K562 (cell line): ENCODE data around the gene PBX4. TPM values are rescaled to one million over a fixed set of nuclear protein-coding genes. Genes with fewer than 3 reads are reported as not detected.

ENCODE experiments used
- ATAC-seq: fragments of 200-7000 bp; cut with Tn5 transposase; 3 replicates; pipeline ENCODE4 v1.9.1; 2020; ENCODE audit warnings: moderate library complexity
- BruUV-seq: library from RNA; stranded (reverse); fragments of 400-500 nt; replicated peaks from 2 replicates; lab custom pipeline; 2021; lab: Mats Ljungman, UMichigan
- CTCF ChIA-PET: fragments of 300-600 bp; formaldehyde crosslinking; extraction: SDS; loops from one replicate; lab custom pipeline; 2021; ENCODE audit warnings: low intra/inter-chr PET ratio; lab: Yijun Ruan, JAX
- POLR2A ChIA-PET: fragments of 300-600, 350-650 bp; sonication (Branson Sonifier 250); formaldehyde crosslinking; extraction: SDS; loops from one replicate; lab custom pipeline; 2021; ENCODE audit warnings: antibody characterized with exemption, inconsistent platforms; lab: Yijun Ruan, JAX
- DNase-seq, 4 experiments: peaks; one replicate each; pipeline versions ENCODE4 v3.0.0 to v3.0.0-alpha.2; 2011 to 2018; ENCODE audit warnings: low spot score in 3 of 4, mixed read lengths in 3 of 4; ENCODE audit errors: extremely low read depth in 1 of 4
- FAIRE-seq: peaks from 2 replicates; lab custom pipeline; 2011; peaks lifted over from hg19 to GRCh38; lab: Jason Lieb, UNC
- H2AFZ ChIP-seq: 2 replicates; pipeline ENCODE4 v1.6.0; 2011; ENCODE audit warnings: low read depth, low read length, control low read depth, inconsistent platforms
- H3K27ac ChIP-seq: fragments of 200-600 bp; 3 replicates; pipeline ENCODE4 v1.8.0; 2011; ENCODE audit warnings: low read depth, mild to moderate bottlenecking, control low read depth, inconsistent platforms, low read length, moderate library complexity, mixed read lengths; ENCODE audit errors: extremely low read depth
- H3K27me3 ChIP-seq, 2 experiments: fragments of 300-600 bp in 1 of 2; 2 replicates in 1 of 2; 3 replicates in 1 of 2; pipeline versions ENCODE4 v1.6.0 to v1.8.0; 2011; ENCODE audit warnings: inconsistent platforms in 2 of 2, low read length in 2 of 2, mild to moderate bottlenecking in 1 of 2, mixed read lengths in 1 of 2, moderate library complexity in 1 of 2; ENCODE audit not compliant: control insufficient read depth in 2 of 2, insufficient read depth in 2 of 2
- H3K36me3 ChIP-seq: fragments of 300-600 bp; 3 replicates; pipeline ENCODE4 v1.8.0; 2011; ENCODE audit warnings: mild to moderate bottlenecking, low read length, inconsistent platforms; ENCODE audit not compliant: control insufficient read depth, insufficient read depth
- H3K4me1 ChIP-seq, 2 experiments: fragments of 200-600 bp in 1 of 2; replicated peaks in 1 of 2; 2 replicates in 1 of 2; 3 replicates in 1 of 2; pipeline versions ENCODE4 v1.5.1 to v1.8.0; 2011; ENCODE audit warnings: inconsistent platforms in 2 of 2, low read length in 2 of 2, mild to moderate bottlenecking in 1 of 2, mixed read lengths in 1 of 2, moderate library complexity in 1 of 2; ENCODE audit not compliant: control insufficient read depth in 2 of 2, insufficient read depth in 2 of 2
- H3K4me2 ChIP-seq: 2 replicates; pipeline ENCODE4 v1.6.1; 2011; ENCODE audit warnings: low read length, control low read depth, inconsistent platforms, mixed read lengths; ENCODE audit not compliant: insufficient read depth
- H3K4me3 ChIP-seq: fragments of 200-600 bp; sonication (generic), shearing (Covaris generic); 2 replicates; pipeline ENCODE4 v1.5.1; 2016; ENCODE audit warnings: control low read depth, inconsistent platforms
- H3K79me2 ChIP-seq: fragments of 200-600 bp; 3 replicates; pipeline ENCODE4 v1.8.0; 2011; ENCODE audit warnings: low read length, inconsistent platforms; ENCODE audit not compliant: control insufficient read depth, insufficient read depth
- H3K9ac ChIP-seq, 2 experiments: 2 replicates each; pipeline versions ENCODE4 v1.6.0 to v1.6.1; 2011; ENCODE audit warnings: low read depth in 2 of 2, low read length in 2 of 2, control low read depth in 1 of 2, inconsistent platforms in 1 of 2, mild to moderate bottlenecking in 1 of 2, mixed read lengths in 1 of 2; ENCODE audit not compliant: insufficient read depth in 1 of 2
- H3K9me1 ChIP-seq: one replicate; pipeline ENCODE4 v1.6.0; 2011; ENCODE audit warnings: inconsistent platforms, mild to moderate bottlenecking, low read length, moderate library complexity; ENCODE audit not compliant: control insufficient read depth, insufficient read depth
- H3K9me3 ChIP-seq: replicated peaks from 2 replicates; pipeline ENCODE4 v1.5.1; 2011; ENCODE audit warnings: low read depth, low read length, inconsistent platforms; ENCODE audit not compliant: control insufficient read depth, insufficient read depth
- H4K20me1 ChIP-seq: replicated peaks from 2 replicates; pipeline ENCODE4 v1.6.1; 2011; ENCODE audit warnings: low read length, inconsistent platforms, mixed read lengths; ENCODE audit not compliant: control insufficient read depth, insufficient read depth
- HDAC1 ChIP-seq, 2 experiments: fragments of 450-650 bp; IDR thresholded peaks; 2 replicates each; pipeline ENCODE4 v1.6.1; 2016 to 2017; ENCODE audit warnings: inconsistent platforms in 1 of 2, mild to moderate bottlenecking in 1 of 2, moderate library complexity in 1 of 2
- SIN3B ChIP-seq: fragments of 450-650 bp; IDR thresholded peaks from 2 replicates; pipeline ENCODE4 v1.6.1; 2017; ENCODE audit warnings: low read depth, mild to moderate bottlenecking, moderate library complexity
- SP1 ChIP-seq: sonication (generic); formaldehyde crosslinking; IDR thresholded peaks from 2 replicates; pipeline ENCODE4 v1.8.1; 2022; ENCODE audit warnings: mild to moderate bottlenecking, missing genetic modification reagents
- TAF1 ChIP-seq: IDR thresholded peaks from 2 replicates; pipeline ENCODE4 v1.6.1; 2011; ENCODE audit warnings: mild to moderate bottlenecking, low read length, moderate library complexity; ENCODE audit not compliant: insufficient read depth, control insufficient read depth, severe bottlenecking; ENCODE audit errors: extremely low read depth
- ZNF24 ChIP-seq: fragments of 450-650 bp; IDR thresholded peaks from 2 replicates; pipeline ENCODE4 v1.6.1; 2016
- ZNF507 ChIP-seq: conservative IDR thresholded peaks from 2 replicates; pipeline ENCODE4 v1.6.1; 2017; ENCODE audit warnings: missing genetic modification characterization, missing compliant biosample characterization
- ZNF696 ChIP-seq: fragments of 250-450 bp; sonication (Bioruptor Pico); conservative IDR thresholded peaks from 2 replicates; pipeline ENCODE4 v1.4.0; 2020; ENCODE audit warnings: mild to moderate bottlenecking, moderate library complexity
- WGBS: fragments of 100-300 bp; shearing (Covaris generic); methylation state at CpG from one replicate; pipeline ENCODE4 v1.1.6; 2016; ENCODE audit warnings: low coverage, mixed read lengths; ENCODE audit not compliant: insufficient coverage; ENCODE audit errors: missing lambda C conversion rate; 5-methylcytosine and 5-hydroxymethylcytosine counted together
- in situ Hi-C: fragments of 300-500 bp; cut with MboI; formaldehyde crosslinking; loops from 4 replicates; pipeline ENCODE4 v1.15.0; 2018; ENCODE audit warnings: inconsistent platforms, mixed read lengths
- intact Hi-C: fragments of 100-400 bp; cut with micrococcal nuclease; formaldehyde crosslinking; loops from 2 replicates; pipeline ENCODE4 v1.14.2; 2022
- polyA plus RNA-seq, 8 experiments: library from polyadenylated mRNA; depleted of rRNA in 4 of 8; stranded (reverse) in 5 of 8; unstranded in 3 of 8; fragments of >200 nt; fragmentation: Nextera tagmentation in 2 of 8; fragmentation: Illumina TruSeq in 1 of 8; extraction: Ambion mirVana in 2 of 8; extraction: Trizol in 1 of 8; gene quantifications; 2 replicates each; pipeline versions ENCODE4 v1.2.1 to v1.2.3, GENCODE V29; 2011 to 2014; ENCODE audit warnings: inconsistent platforms in 1 of 8, missing spikeins in 1 of 8
- total RNA-seq, 7 experiments: library from RNA; depleted of rRNA in 6 of 7; stranded (reverse); fragments of >200 nt in 6 of 7; fragmentation: Illumina TruSeq in 2 of 7; extraction: Trizol in 2 of 7; gene quantifications; 2 replicates each; pipeline versions ENCODE4 v1.2.1 to v1.2.3, GENCODE V29; 2011 to 2021; ENCODE audit warnings: low replicate concordance in 1 of 7
- TF ChIP-seq, protein P1 (sequence below): sonication (generic); formaldehyde crosslinking; IDR thresholded peaks from 2 replicates; pipeline ENCODE4 v1.8.0; 2022; ENCODE audit warnings: missing genetic modification reagents, mild to moderate bottlenecking, borderline replicate concordance
- TF ChIP-seq, protein P2 (sequence below), 2 experiments: IDR thresholded peaks; 2 replicates each; pipeline ENCODE4 v1.6.1; 2012; ENCODE audit warnings: improper control_type of control experiment in 2 of 2, low read depth in 2 of 2, low read length in 2 of 2, borderline replicate concordance in 1 of 2

Gene PBX4
- total and polyA plus RNA-seq, 9 of the 15 experiments (the other 6 are each of a cell fraction or from before 2014, with no cell fraction given): 0.11 to 3.8 (median 1.6) TPM; not detected in 1

DNA sequence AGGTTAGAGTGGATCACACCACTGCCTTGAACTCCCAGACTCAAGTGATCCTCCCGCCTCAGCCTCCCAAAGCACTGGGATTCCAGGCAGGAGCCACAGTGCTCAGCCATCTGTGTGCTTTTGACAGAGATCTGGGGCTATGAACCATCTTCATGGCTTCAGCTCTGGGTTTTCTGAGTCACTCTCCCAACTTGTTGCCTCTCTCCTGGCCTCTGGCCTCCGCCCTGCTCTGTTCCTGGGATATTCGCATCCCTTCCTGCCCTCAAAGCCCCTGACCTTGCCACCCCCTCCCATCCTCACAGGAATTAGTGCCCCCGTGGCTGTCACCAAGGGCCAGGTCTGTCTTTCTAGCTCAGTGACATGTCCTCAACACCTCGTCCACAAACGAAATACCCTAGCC is 30.7 kb upstream of the PBX4 start:
- TF ChIP-seq SP1 (no peak), TAF1 (no peak), ZNF507 (no peak), HDAC1 (IDR thresholded peaks at IDR 0.05) (no peak), ZNF696 (CRISPR knock-in tag) (no peak), ZNF24 (no peak), SIN3B (no peak)
- TF ChIP-seq, protein P1, sequence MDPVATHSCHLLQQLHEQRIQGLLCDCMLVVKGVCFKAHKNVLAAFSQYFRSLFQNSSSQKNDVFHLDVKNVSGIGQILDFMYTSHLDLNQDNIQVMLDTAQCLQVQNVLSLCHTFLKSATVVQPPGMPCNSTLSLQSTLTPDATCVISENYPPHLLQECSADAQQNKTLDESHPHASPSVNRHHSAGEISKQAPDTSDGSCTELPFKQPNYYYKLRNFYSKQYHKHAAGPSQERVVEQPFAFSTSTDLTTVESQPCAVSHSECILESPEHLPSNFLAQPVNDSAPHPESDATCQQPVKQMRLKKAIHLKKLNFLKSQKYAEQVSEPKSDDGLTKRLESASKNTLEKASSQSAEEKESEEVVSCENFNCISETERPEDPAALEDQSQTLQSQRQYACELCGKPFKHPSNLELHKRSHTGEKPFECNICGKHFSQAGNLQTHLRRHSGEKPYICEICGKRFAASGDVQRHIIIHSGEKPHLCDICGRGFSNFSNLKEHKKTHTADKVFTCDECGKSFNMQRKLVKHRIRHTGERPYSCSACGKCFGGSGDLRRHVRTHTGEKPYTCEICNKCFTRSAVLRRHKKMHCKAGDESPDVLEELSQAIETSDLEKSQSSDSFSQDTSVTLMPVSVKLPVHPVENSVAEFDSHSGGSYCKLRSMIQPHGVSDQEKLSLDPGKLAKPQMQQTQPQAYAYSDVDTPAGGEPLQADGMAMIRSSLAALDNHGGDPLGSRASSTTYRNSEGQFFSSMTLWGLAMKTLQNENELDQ: no peak
- TF ChIP-seq, protein P2, sequence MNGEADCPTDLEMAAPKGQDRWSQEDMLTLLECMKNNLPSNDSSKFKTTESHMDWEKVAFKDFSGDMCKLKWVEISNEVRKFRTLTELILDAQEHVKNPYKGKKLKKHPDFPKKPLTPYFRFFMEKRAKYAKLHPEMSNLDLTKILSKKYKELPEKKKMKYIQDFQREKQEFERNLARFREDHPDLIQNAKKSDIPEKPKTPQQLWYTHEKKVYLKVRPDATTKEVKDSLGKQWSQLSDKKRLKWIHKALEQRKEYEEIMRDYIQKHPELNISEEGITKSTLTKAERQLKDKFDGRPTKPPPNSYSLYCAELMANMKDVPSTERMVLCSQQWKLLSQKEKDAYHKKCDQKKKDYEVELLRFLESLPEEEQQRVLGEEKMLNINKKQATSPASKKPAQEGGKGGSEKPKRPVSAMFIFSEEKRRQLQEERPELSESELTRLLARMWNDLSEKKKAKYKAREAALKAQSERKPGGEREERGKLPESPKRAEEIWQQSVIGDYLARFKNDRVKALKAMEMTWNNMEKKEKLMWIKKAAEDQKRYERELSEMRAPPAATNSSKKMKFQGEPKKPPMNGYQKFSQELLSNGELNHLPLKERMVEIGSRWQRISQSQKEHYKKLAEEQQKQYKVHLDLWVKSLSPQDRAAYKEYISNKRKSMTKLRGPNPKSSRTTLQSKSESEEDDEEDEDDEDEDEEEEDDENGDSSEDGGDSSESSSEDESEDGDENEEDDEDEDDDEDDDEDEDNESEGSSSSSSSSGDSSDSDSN (IDR thresholded peaks at IDR 0.05; ENCODE audit: borderline replicate concordance in 1 of 2, low read depth in 2 of 2, low read length in 2 of 2): no peak
- TF ChIP-seq, all 486 proteins: peak for 0
- WGBS: 94% methylated on average over 6 of the region's 6 CpGs
- ChIA-PET CTCF (no interaction called here), POLR2A (interaction anchor here (5.6 kb wide), 1 partner anchor 13 kb away, joined by 40 read pairs; the partner anchor contains the start of gene ATP13A1)
- H4K20me1 ChIP-seq: no peaks in the 10 kb centered on the region
- no peaks in the 10 kb centered on the region for H3K9me3 ChIP-seq
- no peaks in the 10 kb centered on the region for H3K9me1 ChIP-seq
- no TSS peak for BruUV-seq
- peaks cover 90% of the 10 kb centered on the region; the same call in 2 of the 3 replicates for H3K36me3 ChIP-seq
- no peak overlapping the region for H3K27ac ChIP-seq
- DNase-seq (no peak), ATAC-seq (no peak), FAIRE-seq (no peak)
- no peaks in the 10 kb centered on the region for H3K27me3 ChIP-seq
- no peak overlapping the region for H3K4me2 ChIP-seq
- H3K9ac ChIP-seq: no peak overlapping the region
- in situ Hi-C loops: loop anchor here (25.0 kb wide), 1 partner anchor 112 kb away; the partner anchor contains the start of genes CILP2 and YJEFN3
- intact Hi-C loops: no loop called here
- H3K4me3 ChIP-seq: no peak overlapping the region
- H2AFZ ChIP-seq: no peak overlapping the region
- peaks cover 0 to 5% of the 10 kb centered on the region in 2 experiments; a peak in 1 of 5 replicates for H3K4me1 ChIP-seq
- H3K79me2 ChIP-seq: no peaks in the 10 kb centered on the region
